H9 (cell line): ENCODE results near the gene C12orf57. TPM values are rescaled to one million over a fixed set of nuclear protein-coding genes. Genes with fewer than 3 reads are reported as not detected.

Experiments used
- DNase-seq: peaks from one replicate; pipeline ENCODE4 v3.0.0-alpha.2; 2017
- H2AFZ ChIP-seq: one replicate; pipeline ENCODE4 v1.6.1; 2013; ENCODE audit warnings: mild to moderate bottlenecking, low read length, control low read depth, moderate library complexity
- H2AK5ac ChIP-seq: 2 replicates; pipeline ENCODE4 v1.6.1; 2013; ENCODE audit warnings: low read length, control low read depth, mixed read lengths; ENCODE audit not compliant: insufficient read length
- H2BK120ac ChIP-seq: one replicate; pipeline ENCODE4 v1.6.1; 2013; ENCODE audit warnings: low read depth, mild to moderate bottlenecking, low read length, control low read depth, inconsistent platforms; ENCODE audit not compliant: poor library complexity, severe bottlenecking
- H2BK12ac ChIP-seq: 2 replicates; pipeline ENCODE4 v1.6.1; 2013; ENCODE audit warnings: low read length, control low read depth, mixed read lengths, low read depth; ENCODE audit not compliant: insufficient read length
- H2BK15ac ChIP-seq: 2 replicates; pipeline ENCODE4 v1.6.1; 2013; ENCODE audit warnings: low read depth, low read length, control low read depth
- H2BK20ac ChIP-seq: one replicate; pipeline ENCODE4 v1.6.1; 2013; ENCODE audit warnings: low read depth, mild to moderate bottlenecking, low read length, control low read depth, inconsistent platforms; ENCODE audit not compliant: poor library complexity, severe bottlenecking
- H2BK5ac ChIP-seq: 2 replicates; pipeline ENCODE4 v1.6.1; 2013; ENCODE audit warnings: low read length, control low read depth, mixed read lengths; ENCODE audit not compliant: insufficient read length
- H3K14ac ChIP-seq: 2 replicates; pipeline ENCODE4 v1.6.1; 2013; ENCODE audit warnings: low read length, control low read depth; ENCODE audit not compliant: insufficient read depth
- H3K18ac ChIP-seq: 2 replicates; pipeline ENCODE4 v1.6.1; 2013; ENCODE audit warnings: low read depth, mild to moderate bottlenecking, mixed read lengths, low read length, control low read depth; ENCODE audit not compliant: insufficient read length
- H3K23ac ChIP-seq: 2 replicates; pipeline ENCODE4 v1.6.1; 2013; ENCODE audit warnings: low read length, control low read depth, mixed read lengths, low read depth; ENCODE audit not compliant: insufficient read length
- H3K23me2 ChIP-seq: 2 replicates; pipeline ENCODE4 v1.6.1; 2013; ENCODE audit warnings: low read depth, mild to moderate bottlenecking, mixed read lengths, low read length, control low read depth; ENCODE audit not compliant: insufficient read length, poor library complexity, severe bottlenecking
- H3K27ac ChIP-seq: 2 replicates; pipeline ENCODE4 v1.5.1; 2013; ENCODE audit warnings: low read length, control low read depth, mixed read lengths, low read depth; ENCODE audit not compliant: insufficient read length
- H3K27me3 ChIP-seq: 2 replicates; pipeline ENCODE4 v1.6.1; 2013; ENCODE audit warnings: low read length, control low read depth, inconsistent platforms; ENCODE audit not compliant: insufficient read depth
- H3K4ac ChIP-seq: 2 replicates; pipeline ENCODE4 v1.6.1; 2013; ENCODE audit warnings: low read depth, mild to moderate bottlenecking, control low read depth, inconsistent platforms, low read length, moderate library complexity
- H3K4me1 ChIP-seq: 2 replicates; pipeline ENCODE4 v1.6.1; 2013; ENCODE audit warnings: low read length, control low read depth, inconsistent platforms; ENCODE audit not compliant: insufficient read depth
- H3K4me2 ChIP-seq: 2 replicates; pipeline ENCODE4 v1.6.1; 2013; ENCODE audit warnings: low read length, control low read depth, mixed read lengths; ENCODE audit not compliant: insufficient read length, insufficient read depth
- H3K56ac ChIP-seq: 2 replicates; pipeline ENCODE4 v1.6.1; 2013; ENCODE audit warnings: low read depth, mild to moderate bottlenecking, mixed read lengths, low read length, control low read depth; ENCODE audit not compliant: insufficient read length
- H3K79me1 ChIP-seq: 2 replicates; pipeline ENCODE4 v1.6.1; 2013; ENCODE audit warnings: low read depth, mild to moderate bottlenecking, moderate library complexity, low read length, control low read depth, inconsistent platforms; ENCODE audit not compliant: insufficient read depth, poor library complexity, severe bottlenecking
- H3K79me2 ChIP-seq: 2 replicates; pipeline ENCODE4 v1.6.1; 2013; ENCODE audit warnings: low read length, control low read depth, inconsistent platforms; ENCODE audit not compliant: insufficient read depth
- H3K9ac ChIP-seq: 2 replicates; pipeline ENCODE4 v1.6.1; 2013; ENCODE audit warnings: low read length, control low read depth, mixed read lengths; ENCODE audit not compliant: insufficient read length; ENCODE audit errors: extremely low read depth
- H3K9me3 ChIP-seq: one replicate; pipeline ENCODE4 v1.6.1; 2013; ENCODE audit warnings: low read depth, low read length, inconsistent platforms; ENCODE audit not compliant: control insufficient read depth
- H3T11ph ChIP-seq: one replicate; pipeline ENCODE4 v1.6.1; 2013; ENCODE audit warnings: mild to moderate bottlenecking, low read length, control low read depth, inconsistent platforms
- H4K20me1 ChIP-seq: one replicate; pipeline ENCODE4 v1.6.1; 2013; ENCODE audit not compliant: control insufficient read depth, insufficient read length, insufficient read depth
- H4K5ac ChIP-seq: 2 replicates; pipeline ENCODE4 v1.6.1; 2013; ENCODE audit warnings: low read depth, mild to moderate bottlenecking, mixed read lengths, low read length, control low read depth; ENCODE audit not compliant: insufficient read length
- H4K8ac ChIP-seq: replicated peaks from 2 replicates; pipeline ENCODE4 v1.6.1; 2013; ENCODE audit warnings: low read length, control low read depth, mixed read lengths, low read depth; ENCODE audit not compliant: insufficient read length
- H4K91ac ChIP-seq: 2 replicates; pipeline ENCODE4 v1.6.1; 2013; ENCODE audit warnings: low read depth, mild to moderate bottlenecking, moderate library complexity, mixed read lengths, low read length, control low read depth; ENCODE audit not compliant: insufficient read length
- H3K27ac Mint-ChIP-seq, 3 experiments: 2 replicates in 2 of 3; 3 replicates in 1 of 3; pipeline ENCODE4 v1.8.0; 2020 to 2021; ENCODE audit warnings: mixed read lengths in 3 of 3, mild to moderate bottlenecking in 1 of 3, moderate library complexity in 1 of 3
- H3K27me3 Mint-ChIP-seq: 2 replicates; pipeline ENCODE4 v1.8.0; 2021; ENCODE audit warnings: low read depth, mild to moderate bottlenecking, moderate library complexity, mixed read lengths
- H3K36me3 Mint-ChIP-seq, 3 experiments: 2 replicates in 2 of 3; 3 replicates in 1 of 3; pipeline ENCODE4 v1.8.0; 2020 to 2021; ENCODE audit warnings: low read depth in 3 of 3, mixed read lengths in 3 of 3; ENCODE audit not compliant: insufficient read depth in 1 of 3
- H3K4me1 Mint-ChIP-seq, 2 experiments: 2 replicates each; pipeline ENCODE4 v1.8.0; 2020; ENCODE audit warnings: mixed read lengths in 2 of 2
- H3K4me3 Mint-ChIP-seq, 2 experiments: 2 replicates in 1 of 2; 3 replicates in 1 of 2; pipeline ENCODE4 v1.8.0; 2020 to 2021; ENCODE audit warnings: mild to moderate bottlenecking in 2 of 2, mixed read lengths in 2 of 2, moderate library complexity in 1 of 2
- H3K9me3 Mint-ChIP-seq, 2 experiments: 2 replicates in 1 of 2; 3 replicates in 1 of 2; pipeline ENCODE4 v1.8.0; 2020; ENCODE audit warnings: mild to moderate bottlenecking in 2 of 2, mixed read lengths in 2 of 2, moderate library complexity in 1 of 2
- CTCF ChIP-seq: fragments of 200-600 bp; sonication (generic); conservative IDR thresholded peaks from 3 replicates; pipeline ENCODE4 v1.8.0; 2021; ENCODE audit warnings: antibody characterized with exemption, mild to moderate bottlenecking
- WGBS: extraction: QIAGEN DNeasy Blood & Tissue Kit; methylation state at CpG from one replicate; pipeline ENCODE4 v1.1.7; 2013; ENCODE audit warnings: missing lambda C conversion rate, low lambda C conversion rate, mixed read lengths; ENCODE audit not compliant: insufficient read length; ENCODE audit errors: extremely low coverage; 5-methylcytosine and 5-hydroxymethylcytosine counted together
- total RNA-seq: library from RNA; stranded (reverse); gene quantifications from 2 replicates; pipeline ENCODE4 v1.2.1, GENCODE V29; 2021

The C12orf57 gene
- total RNA-seq, 1 experiment from 2014 or later: 195 TPM

- Histone ChIP-seq H2BK15ac (no peak overlapping the region), H3K27ac (no peak overlapping the region), H3K14ac (no peak overlapping the region; the same call in 1 of the 2 replicates), H2BK5ac (no peak overlapping the region), H4K20me1 (no peaks in the 10 kb centered on the region), H3K18ac (no peak overlapping the region), H3K23me2 (no peaks in the 10 kb centered on the region), H2AFZ (no peak overlapping the region), H2BK20ac (no peak overlapping the region), H3K79me2 (no peaks in the 10 kb centered on the region), H3K4me1 (no peaks in the 10 kb centered on the region; the same call in 1 of the 2 replicates), H2AK5ac (no peak overlapping the region), H3K4me2 (no peak overlapping the region), H4K91ac (no peak overlapping the region), H3K23ac (no peak overlapping the region), H4K5ac (no peak overlapping the region), H3T11ph (no peak overlapping the region), H3K27me3 (no peaks in the 10 kb centered on the region), H3K56ac (no peak overlapping the region), H3K9me3 (no peaks in the 10 kb centered on the region), H3K4ac (no peak overlapping the region), H3K79me1 (no peaks in the 10 kb centered on the region), H3K9ac (no peak overlapping the region), H2BK12ac (no peak overlapping the region), H2BK120ac (no peak overlapping the region), H4K8ac (no peak overlapping the region)
- H3K27me3 Mint-ChIP-seq: no peaks in the 10 kb centered on the region; the same call in 1 of the 2 replicates
- H3K4me3 Mint-ChIP-seq: no peak overlapping the region
- no peak for DNase-seq
- peaks cover 3 to 10% of the 10 kb centered on the region in 2 experiments for H3K4me1 Mint-ChIP-seq
- H3K36me3 Mint-ChIP-seq: peaks cover 28 to 80% (median 78%) of the 10 kb centered on the region in 3 experiments; a peak in 6 of 7 replicates
- H3K9me3 Mint-ChIP-seq: no peaks in the 10 kb centered on the region
- H3K27ac Mint-ChIP-seq: peak overlapping the region in 1 of 3 experiments; percentile 91; a peak in 1 of 7 replicates
- TF ChIP-seq CTCF: no peak
- no CpG with 5 or more reads among the region's 6 CpGs for WGBS
Measured at GRCh38 chr12:6979021-6979420, 35.2 kb downstream of the C12orf57 start.
